OCI-M2 (cell line): ENCODE measurements around the gene NMNAT2.

ENCODE experiments used
- DNase-seq: peaks from one replicate; lab custom pipeline; 2025; ENCODE audit not compliant: unreplicated experiment; lab: John Stamatoyannopoulos, UW

NMNAT2 gene

GRCh38 chr1:183218971-183219615, 199.1 kb downstream of the NMNAT2 start:
- no peak for DNase-seq

GRCh38 chr1:183218027-183218618, 200.1 kb downstream of the NMNAT2 start:
- no peak for DNase-seq

- DNase-seq: no peak
Observed at GRCh38 chr1:183215936-183216335, 202.2 kb downstream of the NMNAT2 start.

- DNase-seq: no peak
Observed at GRCh38 chr1:183215076-183215720, 203.0 kb downstream of the NMNAT2 start.

GRCh38 chr1:183214021-183214970, 203.9 kb downstream of the NMNAT2 start:
- no peak for DNase-seq

GRCh38 chr1:183212870-183213269, 205.3 kb downstream of the NMNAT2 start:
- DNase-seq: no peak

GRCh38 chr1:183210681-183211080, 207.5 kb downstream of the NMNAT2 start:
- DNase-seq: no peak

- no peak for DNase-seq
Observed at GRCh38 chr1:183209533-183210158, 208.5 kb downstream of the NMNAT2 start.

- no peak for DNase-seq
Observed at GRCh38 chr1:183206538-183207122, 211.6 kb downstream of the NMNAT2 start.

- DNase-seq: no peak
Observed at GRCh38 chr1:183205196-183205781, 212.9 kb downstream of the NMNAT2 start.

GRCh38 chr1:183203094-183203493, 215.1 kb downstream of the NMNAT2 start:
- DNase-seq: no peak

- DNase-seq: no peak
Observed at GRCh38 chr1:183200451-183200850, 217.7 kb downstream of the NMNAT2 start.

- no peak for DNase-seq
Observed at GRCh38 chr1:183199304-183199703, 218.9 kb downstream of the NMNAT2 start.

GRCh38 chr1:183198463-183198862, 219.7 kb downstream of the NMNAT2 start:
- DNase-seq: no peak
